ENCODE results near the gene NPTX1.

DNA sequence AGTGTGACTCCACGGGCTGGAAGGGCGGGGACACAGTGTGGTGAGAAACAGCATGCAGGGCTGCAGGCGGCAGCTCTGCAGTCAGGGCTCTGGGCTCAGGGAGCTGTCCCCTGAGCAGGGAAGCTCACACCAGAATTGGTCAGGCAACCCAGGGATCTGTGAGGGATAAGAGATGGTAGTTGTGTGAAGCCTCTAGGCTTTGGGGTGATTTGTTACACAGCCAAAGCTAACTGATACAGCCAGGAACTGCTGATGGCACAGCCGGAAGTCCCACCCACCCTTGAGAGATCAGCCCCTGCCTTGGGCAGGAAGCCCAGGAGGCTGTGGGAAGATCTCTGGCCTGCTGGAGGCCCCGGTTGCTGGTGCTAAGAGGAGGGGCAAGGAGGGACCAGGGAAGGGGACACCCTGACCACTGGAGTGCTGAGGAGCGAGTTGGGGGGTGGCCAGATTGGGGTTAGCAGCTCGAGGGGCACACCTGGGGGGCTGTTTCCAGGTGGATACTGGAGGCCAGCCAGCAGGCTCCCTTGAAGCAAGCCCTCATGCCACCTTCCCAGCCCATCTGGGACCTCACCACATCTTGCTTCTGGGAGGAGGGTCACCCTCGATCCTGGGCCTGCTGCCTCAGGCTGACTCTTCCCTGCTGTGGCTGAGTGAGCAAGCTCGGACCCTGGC is 25.2 kb downstream of the NPTX1 start:
- TF ChIP-seq, protein P1, sequence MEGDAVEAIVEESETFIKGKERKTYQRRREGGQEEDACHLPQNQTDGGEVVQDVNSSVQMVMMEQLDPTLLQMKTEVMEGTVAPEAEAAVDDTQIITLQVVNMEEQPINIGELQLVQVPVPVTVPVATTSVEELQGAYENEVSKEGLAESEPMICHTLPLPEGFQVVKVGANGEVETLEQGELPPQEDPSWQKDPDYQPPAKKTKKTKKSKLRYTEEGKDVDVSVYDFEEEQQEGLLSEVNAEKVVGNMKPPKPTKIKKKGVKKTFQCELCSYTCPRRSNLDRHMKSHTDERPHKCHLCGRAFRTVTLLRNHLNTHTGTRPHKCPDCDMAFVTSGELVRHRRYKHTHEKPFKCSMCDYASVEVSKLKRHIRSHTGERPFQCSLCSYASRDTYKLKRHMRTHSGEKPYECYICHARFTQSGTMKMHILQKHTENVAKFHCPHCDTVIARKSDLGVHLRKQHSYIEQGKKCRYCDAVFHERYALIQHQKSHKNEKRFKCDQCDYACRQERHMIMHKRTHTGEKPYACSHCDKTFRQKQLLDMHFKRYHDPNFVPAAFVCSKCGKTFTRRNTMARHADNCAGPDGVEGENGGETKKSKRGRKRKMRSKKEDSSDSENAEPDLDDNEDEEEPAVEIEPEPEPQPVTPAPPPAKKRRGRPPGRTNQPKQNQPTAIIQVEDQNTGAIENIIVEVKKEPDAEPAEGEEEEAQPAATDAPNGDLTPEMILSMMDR (IDR thresholded peaks at IDR 0.05), result no peak
- TF ChIP-seq EP300 (IDR thresholded peaks at IDR 0.05), result no peak

All from tibial nerve (tissue), 4 donors.